Head of caudate nucleus (tissue), 42 donors: ENCODE measurements around the gene FAR2.
A peak's percentile ranks its signal among the peaks of the same experiment; 100 is the strongest.

Source experiments
- DNase-seq, 42 donors: peaks; one replicate each; pipeline versions ENCODE4 v3.0.0 to v3.0.0-alpha.2; 2020 to 2021; ENCODE audit warnings: mixed read lengths in 7 of 42
- intact Hi-C: fragments of 100-400 bp; cut with DNase I; formaldehyde crosslinking; loops from one replicate; pipeline ENCODE4 v1.15.0; 2022

FAR2 gene

GRCh38 chr12:29301114-29301513 is 152.0 kb downstream of the FAR2 start:
- intact Hi-C loops, result no loop called here
- DNase-seq, result no peak

GRCh38 chr12:29304388-29304787 is 155.3 kb downstream of the FAR2 start:
- intact Hi-C loops, result no loop called here
- no peak for DNase-seq

- intact Hi-C loops, result no loop called here
Measured at GRCh38 chr12:29306266-29306665, 157.2 kb downstream of the FAR2 start.

GRCh38 chr12:29306682-29307081 is 157.6 kb downstream of the FAR2 start:
- DNase-seq, result no peak

More at GRCh38 chr12:29306266-29306665, 157.2 kb downstream of the FAR2 start:
- DNase-seq, result no peak

GRCh38 chr12:29309320-29309902 is 160.3 kb downstream of the FAR2 start:
- intact Hi-C loops, result no loop called here
- no peak for DNase-seq

More at GRCh38 chr12:29306682-29307081, 157.6 kb downstream of the FAR2 start:
- intact Hi-C loops, result no loop called here

- DNase-seq, result no peak
Measured at GRCh38 chr12:29310899-29311298, 161.8 kb downstream of the FAR2 start.

GRCh38 chr12:29314416-29314815 is 165.3 kb downstream of the FAR2 start:
- intact Hi-C loops, result no loop called here

More at GRCh38 chr12:29310899-29311298, 161.8 kb downstream of the FAR2 start:
- intact Hi-C loops, result no loop called here

GRCh38 chr12:29316752-29317151 is 167.7 kb downstream of the FAR2 start:
- peak in 17 of 42 donors; percentile 10 to 71 (median 25) for DNase-seq
- intact Hi-C loops, result loop anchor here (5.0 kb wide), 1 partner anchor 244 kb away; no protein-coding TSS in a partner anchor

More at GRCh38 chr12:29314416-29314815, 165.3 kb downstream of the FAR2 start:
- DNase-seq, result peak in 41 of 42 donors; percentile 29 to 87 (median 68)

GRCh38 chr12:29317556-29318363 is 168.7 kb downstream of the FAR2 start:
- intact Hi-C loops, result loop anchor here (5.0 kb wide), 1 partner anchor 245 kb away; no protein-coding TSS in a partner anchor

GRCh38 chr12:29320295-29321085 is 171.4 kb downstream of the FAR2 start:
- intact Hi-C loops, result no loop called here
- DNase-seq, result no peak

More at GRCh38 chr12:29317556-29318363, 168.7 kb downstream of the FAR2 start:
- peak in 41 of 42 donors; percentile 30 to 91 (median 69) for DNase-seq

GRCh38 chr12:29322157-29322556 is 173.1 kb downstream of the FAR2 start:
- no peak for DNase-seq
- intact Hi-C loops, result no loop called here

GRCh38 chr12:29329411-29329810 is 180.3 kb downstream of the FAR2 start:
- intact Hi-C loops, result no loop called here
- no peak for DNase-seq

GRCh38 chr12:29333178-29333577 is 184.1 kb downstream of the FAR2 start:
- intact Hi-C loops, result no loop called here
- no peak for DNase-seq

GRCh38 chr12:29334937-29335336 is 185.9 kb downstream of the FAR2 start:
- intact Hi-C loops, result no loop called here
- DNase-seq, result no peak

GRCh38 chr12:29337325-29337724 is 188.2 kb downstream of the FAR2 start:
- intact Hi-C loops, result no loop called here
- no peak for DNase-seq

GRCh38 chr12:29343022-29343799 is 194.1 kb downstream of the FAR2 start:
- intact Hi-C loops, result no loop called here
- no peak for DNase-seq

- DNase-seq, result no peak
- intact Hi-C loops, result no loop called here
Measured at GRCh38 chr12:29346769-29347421, 197.8 kb downstream of the FAR2 start.

- intact Hi-C loops, result no loop called here
- DNase-seq, result no peak
Measured at GRCh38 chr12:29350080-29350479, 201.0 kb downstream of the FAR2 start.
